Measurements from ENCODE around the gene MEGF11.
"Not testable (repeated sequence)": the region's sequence is repeated elsewhere in the genome, so short reads cannot be mapped to it uniquely, and the experiment has no call there.

Gene MEGF11

GRCh38 chr15:66022163-66022525 lies 231.4 kb downstream of the MEGF11 start:
- no peak for DNase-seq

GRCh38 chr15:66021496-66022162 lies 231.9 kb downstream of the MEGF11 start:
- no peak for DNase-seq

DNA sequence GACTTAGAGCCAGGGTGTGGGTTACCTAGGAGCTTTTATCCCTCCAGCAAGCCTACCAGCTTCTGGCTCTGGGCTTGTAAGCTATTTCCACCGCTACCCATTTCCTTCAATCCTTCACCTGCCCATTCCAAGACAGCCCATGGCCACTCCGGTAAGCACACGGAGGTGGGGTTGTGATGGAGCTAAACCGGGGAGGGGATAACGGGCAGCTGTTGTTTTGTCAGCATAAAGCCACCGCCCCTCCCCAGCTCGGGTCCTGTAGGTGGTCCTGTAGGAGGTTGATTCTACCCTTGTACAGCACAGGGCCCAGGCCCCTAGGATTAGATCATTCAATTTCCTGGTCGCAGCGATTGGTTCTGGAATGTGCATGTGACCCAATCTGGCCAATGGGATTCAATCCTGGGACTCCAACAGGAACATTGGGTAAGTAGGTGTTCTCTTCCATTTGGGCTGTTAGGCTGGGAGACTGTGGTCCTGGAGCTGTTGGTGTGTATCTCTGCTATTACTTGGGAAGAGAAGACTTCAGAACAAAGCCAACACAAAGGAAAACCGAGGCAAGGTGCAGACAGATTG lies 233.6 kb downstream of the MEGF11 start:
- no peak for DNase-seq

DNA sequence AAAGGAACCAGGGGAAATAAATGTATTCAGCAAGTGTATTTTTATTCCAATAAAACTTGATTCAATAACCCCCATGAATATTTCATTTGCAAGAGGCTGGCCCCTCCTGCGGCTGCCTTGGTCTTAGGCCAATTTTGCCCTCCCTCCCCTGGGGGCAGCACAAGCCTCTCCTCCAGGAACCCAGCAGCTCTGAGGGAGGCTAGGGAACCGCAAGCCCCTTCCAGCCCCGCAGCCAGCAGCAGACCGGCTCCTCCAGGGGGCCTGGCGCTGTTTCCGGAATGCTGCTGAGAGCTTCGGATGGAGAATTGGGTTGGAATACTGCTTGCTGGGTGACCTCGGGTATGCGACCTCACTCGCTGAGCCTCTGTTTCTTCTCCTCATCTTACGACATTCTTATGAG lies 234.2 kb downstream of the MEGF11 start:
- no peak for DNase-seq

DNA sequence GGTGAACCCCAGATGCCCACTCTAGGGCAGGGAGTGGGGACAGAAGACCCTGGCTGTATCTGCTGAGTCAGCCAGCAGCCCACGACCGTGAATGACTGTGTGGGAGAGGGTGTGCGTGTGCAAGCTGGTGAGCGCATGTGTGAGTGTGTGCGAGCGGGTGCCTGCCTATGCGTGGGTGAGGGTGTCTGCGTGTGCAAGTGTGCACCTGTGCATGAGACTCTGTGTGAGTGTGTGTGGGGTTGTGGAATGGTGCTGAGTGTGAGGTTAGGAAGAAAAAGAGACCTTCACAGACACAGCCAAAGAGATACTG lies 235.1 kb downstream of the MEGF11 start:
- no peak for DNase-seq

DNA sequence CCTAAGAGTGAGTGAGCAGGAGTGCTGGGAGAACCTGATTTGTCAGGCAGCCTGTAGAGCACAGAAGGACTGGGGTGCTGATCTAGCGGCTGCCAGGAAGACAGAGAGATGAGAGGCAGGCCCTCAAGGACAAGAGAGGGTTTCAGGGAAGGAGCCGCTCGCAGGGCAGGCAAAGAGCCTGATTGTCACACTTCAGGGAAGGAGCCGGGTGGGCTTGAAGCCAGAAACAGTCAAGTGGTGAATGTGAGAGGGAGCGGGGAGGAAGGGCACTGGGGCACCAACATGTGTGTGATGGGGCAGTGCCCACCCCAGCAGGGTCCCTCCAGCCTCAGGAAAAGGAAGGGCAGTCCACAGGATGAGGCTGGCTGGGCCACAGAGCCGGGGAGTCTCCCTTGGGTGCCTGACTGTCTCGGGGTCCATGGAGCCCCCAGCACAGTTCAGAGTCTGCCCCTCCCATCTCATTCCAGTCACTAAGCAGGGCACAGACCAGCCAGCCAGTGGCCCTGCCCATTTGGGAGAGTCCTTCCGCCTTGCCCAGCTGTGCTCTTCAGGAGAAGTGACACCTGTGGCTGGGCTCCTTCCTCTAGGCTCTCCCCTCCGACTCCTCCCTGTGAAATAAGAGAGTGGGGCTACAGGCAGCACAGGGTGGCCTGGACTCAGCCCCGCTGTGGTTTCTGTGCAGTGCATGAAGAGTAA lies 235.6 kb downstream of the MEGF11 start:
- DNase-seq, result no peak

- no peak for DNase-seq
Observed at GRCh38 chr15:66017000-66017399, 236.6 kb downstream of the MEGF11 start.

- DNase-seq, result peak; percentile 42
Observed at GRCh38 chr15:66016199-66016598, 237.4 kb downstream of the MEGF11 start.

- no peak for DNase-seq
Observed at GRCh38 chr15:66014635-66015182, 238.8 kb downstream of the MEGF11 start.

DNA sequence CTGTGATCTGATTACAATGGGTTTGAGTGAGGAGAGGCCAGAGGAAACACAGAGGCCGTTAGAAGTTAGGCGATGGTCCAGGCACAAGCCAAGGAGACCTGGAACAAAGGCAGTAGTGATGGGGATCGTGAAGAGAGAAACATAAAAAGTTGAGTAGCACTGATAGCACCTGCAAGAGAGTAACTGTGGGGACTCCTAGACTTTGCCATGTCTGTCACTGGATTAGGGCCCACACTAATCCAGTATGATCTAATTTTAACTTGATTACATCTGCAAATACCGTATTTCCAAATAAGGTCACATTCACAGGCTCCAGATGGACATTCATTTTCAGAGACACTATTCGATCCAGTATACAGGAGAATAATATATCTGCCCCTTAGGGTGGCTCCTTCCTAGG lies 239.5 kb downstream of the MEGF11 start:
- no peak for DNase-seq

DNA sequence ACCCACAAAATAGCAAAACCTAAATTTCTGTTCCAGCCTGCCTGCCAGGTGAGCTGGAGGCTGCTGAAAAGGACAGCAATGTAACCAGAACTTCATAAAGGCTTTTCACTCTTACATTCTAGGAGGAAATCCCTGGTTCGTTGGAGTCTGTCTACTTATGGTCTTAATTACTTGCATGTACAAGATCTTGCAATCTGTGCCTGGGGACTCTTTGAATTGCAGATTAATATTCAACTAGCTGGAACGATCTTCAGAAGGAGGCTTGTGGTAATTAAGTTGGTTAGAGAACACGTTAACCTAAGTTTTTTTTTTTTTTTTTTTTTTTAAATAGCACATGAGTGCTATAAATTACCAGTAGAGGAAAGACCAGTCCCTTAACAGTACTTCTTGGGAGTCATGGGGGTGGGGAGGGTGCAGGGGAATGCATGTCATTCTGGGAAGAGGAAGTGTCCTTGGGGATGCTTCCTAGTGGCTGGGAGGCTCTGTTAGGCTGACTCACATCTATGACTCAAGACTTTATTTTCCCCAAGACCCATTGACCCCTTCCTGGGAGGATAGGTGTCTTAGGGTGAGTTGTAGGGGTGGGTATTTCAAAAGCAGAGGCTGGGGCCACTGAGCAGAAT lies 244.5 kb downstream of the MEGF11 start:
- DNase-seq, result peak; percentile 68

DNA sequence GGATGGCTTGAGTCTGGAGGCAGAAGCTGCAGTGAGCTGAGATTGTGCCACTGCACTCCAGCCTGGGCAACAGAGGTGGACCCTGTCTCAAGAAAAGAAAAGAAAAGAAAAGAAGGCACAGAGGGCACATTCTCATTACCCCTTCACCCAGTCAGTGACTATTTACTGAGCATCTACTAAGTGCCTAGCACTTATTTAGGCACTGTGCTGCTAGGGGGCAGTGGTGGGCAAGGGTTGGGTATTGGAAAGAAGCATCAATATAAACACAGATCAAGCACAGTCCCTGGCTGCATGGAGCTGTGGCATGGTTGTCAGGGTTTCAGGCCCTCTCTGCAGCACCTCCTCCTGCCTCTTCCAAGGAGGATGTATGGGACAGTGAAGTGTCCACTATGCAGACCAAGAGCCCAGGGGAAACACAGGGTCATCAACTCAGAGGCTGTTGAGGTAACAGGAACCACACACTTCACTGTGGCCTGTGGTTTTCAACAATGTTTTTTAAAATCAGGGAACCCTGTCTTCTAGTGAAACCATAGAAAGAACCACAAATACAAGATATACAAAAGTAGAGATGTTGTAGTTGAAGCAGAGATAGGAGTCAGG lies 245.8 kb downstream of the MEGF11 start:
- no peak for DNase-seq

GRCh38 chr15:66006986-66007385 lies 246.6 kb downstream of the MEGF11 start:
- no peak for DNase-seq

GRCh38 chr15:66004618-66005262 lies 248.8 kb downstream of the MEGF11 start:
- no peak for DNase-seq

DNA sequence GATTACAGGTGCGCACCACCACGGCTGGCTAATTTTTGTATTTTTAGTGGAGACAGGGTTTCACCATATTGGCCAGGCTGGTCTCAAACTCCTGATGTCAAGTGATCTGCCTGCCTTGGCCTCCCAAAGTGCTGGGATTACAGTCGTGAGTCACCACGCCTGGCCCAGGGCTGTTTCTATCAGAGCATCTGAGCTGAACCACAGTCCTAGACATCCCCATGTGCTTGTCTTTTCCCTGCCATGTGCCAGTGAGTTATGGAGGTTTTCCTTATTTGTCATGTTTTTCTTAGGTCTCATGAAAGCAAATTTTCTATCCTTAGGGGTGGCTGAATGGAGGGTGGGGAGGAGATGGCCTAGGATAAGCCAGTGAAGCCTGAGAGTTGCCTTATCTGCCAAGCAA lies 250.4 kb downstream of the MEGF11 start:
- DNase-seq, result not testable (repeated sequence)

DNA sequence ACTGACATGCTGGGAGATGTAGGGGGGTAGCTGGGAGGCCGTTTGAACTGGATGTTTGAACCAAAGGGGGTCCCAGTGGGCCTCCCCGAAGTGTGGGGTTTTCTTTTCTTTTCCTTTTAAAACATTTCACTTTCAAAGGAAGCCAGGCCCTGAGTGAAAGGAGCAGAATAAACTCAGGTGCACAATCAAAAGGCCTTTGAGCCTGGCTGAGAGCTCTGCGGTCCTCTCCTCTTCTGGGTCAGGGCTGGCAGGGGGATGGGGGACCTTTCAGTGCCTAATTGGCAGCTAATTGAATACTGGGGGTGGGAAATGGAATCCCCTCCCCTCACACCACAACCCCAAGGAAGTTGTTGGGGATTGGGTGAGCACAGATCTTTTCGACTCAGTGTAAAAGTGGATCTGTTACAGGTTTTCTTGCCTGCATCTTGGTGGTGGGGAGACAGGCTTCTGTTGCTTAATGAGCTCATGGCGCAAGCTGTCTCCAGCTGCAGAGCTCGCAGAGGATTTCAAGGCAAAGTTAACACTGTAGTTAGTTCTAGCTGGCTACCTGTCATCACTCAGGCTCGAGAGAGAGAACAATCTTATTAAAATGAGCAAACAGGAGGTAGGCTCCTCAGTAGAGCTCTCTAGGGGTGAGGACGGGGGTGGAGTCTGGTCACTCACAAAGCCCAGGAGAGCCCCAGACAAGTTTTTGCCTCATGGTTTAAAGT lies 251.7 kb downstream of the MEGF11 start:
- DNase-seq, result no peak

GRCh38 chr15:66001042-66001441 lies 252.5 kb downstream of the MEGF11 start:
- DNase-seq, result no peak

- DNase-seq, result no peak
Observed at GRCh38 chr15:65998486-65998885, 255.1 kb downstream of the MEGF11 start.

DNA sequence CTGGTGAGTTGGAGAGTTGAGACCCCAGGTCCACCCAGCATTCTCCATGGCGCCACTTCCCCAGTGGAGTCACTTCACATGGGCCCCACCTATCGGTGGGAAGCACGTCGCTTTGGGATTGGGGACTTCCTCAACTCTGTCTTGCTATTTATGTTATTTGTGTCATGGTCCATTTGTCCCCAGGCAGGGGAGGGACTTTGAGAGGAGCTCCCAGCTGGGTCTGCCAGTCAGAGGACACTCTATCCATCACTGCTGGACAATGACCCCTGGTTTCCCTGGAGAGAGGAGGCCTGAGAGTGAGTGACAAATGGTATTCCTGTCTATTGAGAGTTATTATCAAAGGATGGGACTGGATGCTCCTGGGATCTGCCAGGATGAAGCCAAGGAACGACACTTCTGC lies 256.6 kb downstream of the MEGF11 start:
- no peak for DNase-seq

- DNase-seq, result no peak
Observed at GRCh38 chr15:65994832-65995231, 258.7 kb downstream of the MEGF11 start.

- no peak for DNase-seq
Observed at GRCh38 chr15:65993762-65994161, 259.8 kb downstream of the MEGF11 start.

GRCh38 chr15:65993236-65993635 lies 260.3 kb downstream of the MEGF11 start:
- no peak for DNase-seq
